ENCODE data around the gene IP6K2.

GRCh38 chr3:48748754-48749153 is 31.7 kb upstream of the IP6K2 start:
- no peak for TF ChIP-seq POLR2AphosphoS5 (IDR thresholded peaks at IDR 0.05; ENCODE audit: low read depth, low read length)
- TF ChIP-seq, protein P1, sequence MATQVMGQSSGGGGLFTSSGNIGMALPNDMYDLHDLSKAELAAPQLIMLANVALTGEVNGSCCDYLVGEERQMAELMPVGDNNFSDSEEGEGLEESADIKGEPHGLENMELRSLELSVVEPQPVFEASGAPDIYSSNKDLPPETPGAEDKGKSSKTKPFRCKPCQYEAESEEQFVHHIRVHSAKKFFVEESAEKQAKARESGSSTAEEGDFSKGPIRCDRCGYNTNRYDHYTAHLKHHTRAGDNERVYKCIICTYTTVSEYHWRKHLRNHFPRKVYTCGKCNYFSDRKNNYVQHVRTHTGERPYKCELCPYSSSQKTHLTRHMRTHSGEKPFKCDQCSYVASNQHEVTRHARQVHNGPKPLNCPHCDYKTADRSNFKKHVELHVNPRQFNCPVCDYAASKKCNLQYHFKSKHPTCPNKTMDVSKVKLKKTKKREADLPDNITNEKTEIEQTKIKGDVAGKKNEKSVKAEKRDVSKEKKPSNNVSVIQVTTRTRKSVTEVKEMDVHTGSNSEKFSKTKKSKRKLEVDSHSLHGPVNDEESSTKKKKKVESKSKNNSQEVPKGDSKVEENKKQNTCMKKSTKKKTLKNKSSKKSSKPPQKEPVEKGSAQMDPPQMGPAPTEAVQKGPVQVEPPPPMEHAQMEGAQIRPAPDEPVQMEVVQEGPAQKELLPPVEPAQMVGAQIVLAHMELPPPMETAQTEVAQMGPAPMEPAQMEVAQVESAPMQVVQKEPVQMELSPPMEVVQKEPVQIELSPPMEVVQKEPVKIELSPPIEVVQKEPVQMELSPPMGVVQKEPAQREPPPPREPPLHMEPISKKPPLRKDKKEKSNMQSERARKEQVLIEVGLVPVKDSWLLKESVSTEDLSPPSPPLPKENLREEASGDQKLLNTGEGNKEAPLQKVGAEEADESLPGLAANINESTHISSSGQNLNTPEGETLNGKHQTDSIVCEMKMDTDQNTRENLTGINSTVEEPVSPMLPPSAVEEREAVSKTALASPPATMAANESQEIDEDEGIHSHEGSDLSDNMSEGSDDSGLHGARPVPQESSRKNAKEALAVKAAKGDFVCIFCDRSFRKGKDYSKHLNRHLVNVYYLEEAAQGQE (IDR thresholded peaks at IDR 0.05; ENCODE audit: insufficient read depth in 1 of 2, low read depth in 2 of 2, low read length in 2 of 2), result no peak
- TF ChIP-seq SIN3A (IDR thresholded peaks at IDR 0.05; ENCODE audit: borderline replicate concordance, insufficient read depth, low read length), result no peak
- TF ChIP-seq FOXP2 (optimal IDR thresholded peaks at IDR 0.05; ENCODE audit: borderline replicate concordance, extremely low read depth, extremely low read length, insufficient read depth), result no peak
- TF ChIP-seq TAF1 (IDR thresholded peaks at IDR 0.05; ENCODE audit: borderline replicate concordance, insufficient read depth, low read length), result no peak

Measured in PFSK-1 (cell line).